ENCODE results near the gene SLC17A4.

- no peak for TF ChIP-seq CTCF (IDR thresholded peaks at IDR 0.05)
- no peak for TF ChIP-seq POLR2A (IDR thresholded peaks at IDR 0.05)
Measured at GRCh38 chr6:25777031-25777430, 22.5 kb downstream of the SLC17A4 start.

Data from tibial nerve (tissue), 3 donors.